Mesenchymal stem cell (in vitro differentiated cells and primary cell): ENCODE measurements around the gene HDAC4.

ENCODE experiments used
- DNase-seq: peaks from one replicate; pipeline ENCODE4 v3.0.0-alpha.2; 2013
- H2AFZ ChIP-seq: one replicate; pipeline ENCODE4 v1.6.1; 2013; ENCODE audit warnings: low read depth, mild to moderate bottlenecking, control low read depth, inconsistent platforms, low read length, moderate library complexity
- H2AK5ac ChIP-seq: 2 replicates; pipeline ENCODE4 v1.6.1; 2013; ENCODE audit warnings: low read length, moderate library complexity, mild to moderate bottlenecking, inconsistent platforms; ENCODE audit not compliant: severe bottlenecking
- H2BK120ac ChIP-seq: one replicate; pipeline ENCODE4 v1.6.1; 2013; ENCODE audit warnings: low read depth, mild to moderate bottlenecking, inconsistent platforms, low read length, moderate library complexity
- H2BK12ac ChIP-seq, 2 experiments: one replicate each; pipeline ENCODE4 v1.6.1; 2013; ENCODE audit warnings: inconsistent platforms in 2 of 2, low read length in 2 of 2, mild to moderate bottlenecking in 2 of 2, moderate library complexity in 2 of 2, control low read depth in 1 of 2
- H2BK15ac ChIP-seq: one replicate; pipeline ENCODE4 v1.6.1; 2013; ENCODE audit warnings: mild to moderate bottlenecking, low read depth, inconsistent platforms; ENCODE audit not compliant: poor library complexity, severe bottlenecking
- H2BK5ac ChIP-seq: 2 replicates; pipeline ENCODE4 v1.6.1; 2013; ENCODE audit warnings: low read depth, mild to moderate bottlenecking, low read length, control low read depth, inconsistent platforms; ENCODE audit not compliant: poor library complexity, severe bottlenecking
- H3K14ac ChIP-seq, 2 experiments: one replicate each; pipeline ENCODE4 v1.6.1; 2013; ENCODE audit warnings: inconsistent platforms in 2 of 2, low read length in 2 of 2, control low read depth in 1 of 2, mild to moderate bottlenecking in 1 of 2, moderate library complexity in 1 of 2
- H3K18ac ChIP-seq, 2 experiments: one replicate each; pipeline ENCODE4 v1.6.1; 2013; ENCODE audit warnings: inconsistent platforms in 2 of 2, low read length in 2 of 2, control low read depth in 1 of 2, low read depth in 1 of 2, mild to moderate bottlenecking in 1 of 2
- H3K23ac ChIP-seq, 2 experiments: one replicate each; pipeline ENCODE4 v1.6.1; 2013; ENCODE audit warnings: inconsistent platforms in 2 of 2, low read length in 2 of 2, mild to moderate bottlenecking in 2 of 2, moderate library complexity in 2 of 2, control low read depth in 1 of 2
- H3K27ac ChIP-seq: 2 replicates; pipeline ENCODE4 v1.5.1; 2013; ENCODE audit warnings: mild to moderate bottlenecking, moderate library complexity, low read length, control low read depth, inconsistent platforms; ENCODE audit not compliant: poor library complexity, severe bottlenecking
- H3K27me3 ChIP-seq, 2 experiments: 2 replicates each; pipeline versions ENCODE4 v1.6.1 to v1.7.0; 2013; ENCODE audit warnings: low read length in 2 of 2, mild to moderate bottlenecking in 2 of 2, moderate library complexity in 2 of 2, control low read depth in 1 of 2, inconsistent platforms in 1 of 2; ENCODE audit not compliant: control insufficient read depth in 1 of 2, insufficient read depth in 1 of 2
- H3K36me3 ChIP-seq, 2 experiments: 2 replicates each; pipeline versions ENCODE4 v1.6.1 to v1.7.0; 2013; ENCODE audit warnings: low read length in 2 of 2, control low read depth in 1 of 2, inconsistent platforms in 1 of 2, low read depth in 1 of 2, mild to moderate bottlenecking in 1 of 2; ENCODE audit not compliant: insufficient read depth in 2 of 2, control insufficient read depth in 1 of 2
- H3K4ac ChIP-seq, 2 experiments: one replicate each; pipeline ENCODE4 v1.6.1; 2013; ENCODE audit warnings: inconsistent platforms in 2 of 2, low read length in 2 of 2, mild to moderate bottlenecking in 2 of 2, moderate library complexity in 2 of 2, control low read depth in 1 of 2, low read depth in 1 of 2
- H3K4me1 ChIP-seq: 2 replicates; pipeline ENCODE4 v1.6.1; 2013; ENCODE audit warnings: low read depth, low read length, control low read depth; ENCODE audit not compliant: control insufficient read depth, insufficient read depth
- H3K4me2 ChIP-seq: 2 replicates; pipeline ENCODE4 v1.6.1; 2013; ENCODE audit warnings: low read length, mild to moderate bottlenecking, inconsistent platforms; ENCODE audit not compliant: poor library complexity, severe bottlenecking
- H3K4me3 ChIP-seq, 2 experiments: 2 replicates each; pipeline versions ENCODE4 v1.5.1 to v1.7.0; 2013; ENCODE audit warnings: low read length in 2 of 2, mild to moderate bottlenecking in 2 of 2, control low read depth in 1 of 2, low read depth in 1 of 2; ENCODE audit not compliant: insufficient read depth in 1 of 2
- H3K79me1 ChIP-seq: replicated peaks from 2 replicates; pipeline ENCODE4 v1.6.1; 2013; ENCODE audit warnings: mild to moderate bottlenecking, control low read depth, low read length, inconsistent platforms; ENCODE audit not compliant: poor library complexity, severe bottlenecking
- H3K9ac ChIP-seq: 2 replicates; pipeline ENCODE4 v1.7.0; 2013; ENCODE audit warnings: mild to moderate bottlenecking, low read length, moderate library complexity
- H3K9me3 ChIP-seq: 2 replicates; pipeline ENCODE4 v1.7.0; 2013; ENCODE audit warnings: mild to moderate bottlenecking, low read length; ENCODE audit not compliant: control insufficient read depth
- H4K8ac ChIP-seq: one replicate; pipeline ENCODE4 v1.6.1; 2013; ENCODE audit warnings: inconsistent platforms, mild to moderate bottlenecking, low read length, moderate library complexity
- H4K91ac ChIP-seq: one replicate; pipeline ENCODE4 v1.6.1; 2013; ENCODE audit warnings: mild to moderate bottlenecking, low read length, inconsistent platforms
- WGBS: methylation state at CpG from one replicate; pipeline ENCODE4 v1.1.7; 2013; ENCODE audit warnings: mixed read lengths; 5-methylcytosine and 5-hydroxymethylcytosine counted together

Gene HDAC4

GRCh38 chr2:239249048-239249447 lies 151.8 kb downstream of the HDAC4 start:
- Histone ChIP-seq H3K27me3 (no peaks in the 10 kb centered on the region), H2BK12ac (peak overlapping the region; percentile 69 to 86), H3K4me3 (no peak overlapping the region), H2BK5ac (no peak overlapping the region), H3K36me3 (peaks cover 0 to 6% of the 10 kb centered on the region in 2 experiments), H3K14ac (peak overlapping the region in 1 of 2 experiments; percentile 26), H3K27ac (no peak overlapping the region), H3K9me3 (no peaks in the 10 kb centered on the region), H4K8ac (peak overlapping the region; percentile 66), H3K23ac (no peak overlapping the region), H3K4ac (peak overlapping the region in 1 of 2 experiments; percentile 67), H3K79me1 (peaks cover 35% of the 10 kb centered on the region), H3K18ac (peak overlapping the region; percentile 71 to 73), H3K4me2 (no peak overlapping the region), H2AK5ac (peak overlapping the region; percentile 78), H3K9ac (peak overlapping the region; percentile 76), H2BK120ac (peak overlapping the region; percentile 71), H2BK15ac (peak overlapping the region; percentile 70), H3K4me1 (peaks cover 47% of the 10 kb centered on the region), H4K91ac (peak overlapping the region; percentile 96), H2AFZ (no peak overlapping the region)
- 96% methylated on average over 17 of the region's 17 CpGs for WGBS
- DNase-seq = no peak

GRCh38 chr2:239247401-239248245 lies 153.2 kb downstream of the HDAC4 start:
- Histone ChIP-seq H3K4me3 (no peak overlapping the region), H3K4me1 (peaks cover 50% of the 10 kb centered on the region), H3K4ac (no peak overlapping the region), H2BK120ac (no peak overlapping the region), H3K9me3 (no peaks in the 10 kb centered on the region), H2AK5ac (peak overlapping the region; percentile 83), H3K14ac (no peak overlapping the region), H4K91ac (peak overlapping the region; percentile 49), H3K27ac (peak overlapping the region; percentile 82), H3K79me1 (peaks cover 33% of the 10 kb centered on the region), H3K18ac (no peak overlapping the region), H4K8ac (no peak overlapping the region), H3K36me3 (peaks cover 0 to 6% of the 10 kb centered on the region in 2 experiments), H2BK12ac (peak overlapping the region in 1 of 2 experiments; percentile 12), H3K4me2 (peak overlapping the region; percentile 41), H2BK5ac (peak overlapping the region; percentile 40), H3K23ac (no peak overlapping the region), H3K9ac (no peak overlapping the region), H2AFZ (no peak overlapping the region), H3K27me3 (no peaks in the 10 kb centered on the region), H2BK15ac (peak overlapping the region; percentile 49)
- DNase-seq = no peak
- WGBS = 91% methylated on average over 27 of the region's 31 CpGs

- no peak overlapping the region for H3K9ac ChIP-seq
- no peak overlapping the region for H2BK12ac ChIP-seq
- peaks cover 26% of the 10 kb centered on the region for H3K79me1 ChIP-seq
- no peak overlapping the region for H2AFZ ChIP-seq
- peak overlapping the region; percentile 47 for H4K8ac ChIP-seq
- H4K91ac ChIP-seq = no peak overlapping the region
- H3K4me3 ChIP-seq = no peak overlapping the region
- peaks cover 49% of the 10 kb centered on the region for H3K4me1 ChIP-seq
- no peak overlapping the region for H2BK120ac ChIP-seq
- DNase-seq = no peak
- no peak overlapping the region for H2BK5ac ChIP-seq
- no peaks in the 10 kb centered on the region for H3K9me3 ChIP-seq
- peak overlapping the region in 1 of 2 experiments; percentile 61 for H3K18ac ChIP-seq
- peaks cover 0 to 6% of the 10 kb centered on the region in 2 experiments for H3K36me3 ChIP-seq
- peak overlapping the region; percentile 83 for H2AK5ac ChIP-seq
- WGBS = 87% methylated on average over 8 of the region's 11 CpGs
- H3K14ac ChIP-seq = peak overlapping the region in 1 of 2 experiments; percentile 57
- H3K23ac ChIP-seq = no peak overlapping the region
- H3K4ac ChIP-seq = no peak overlapping the region
- no peak overlapping the region for H3K4me2 ChIP-seq
- no peaks in the 10 kb centered on the region for H3K27me3 ChIP-seq
- H3K27ac ChIP-seq = peak overlapping the region; percentile 82
- H2BK15ac ChIP-seq = no peak overlapping the region
These were observed 154.1 kb downstream of the HDAC4 start for GRCh38 chr2:239246723-239247122.

- H2BK12ac ChIP-seq = no peak overlapping the region
- no peak overlapping the region for H2AFZ ChIP-seq
- peak overlapping the region; percentile 82 for H3K27ac ChIP-seq
- H3K27me3 ChIP-seq = no peaks in the 10 kb centered on the region
- no peak overlapping the region for H3K4ac ChIP-seq
- H3K23ac ChIP-seq = no peak overlapping the region
- no peak overlapping the region for H3K9ac ChIP-seq
- no peak overlapping the region for H4K91ac ChIP-seq
- WGBS = 76% methylated on average over 37 of the region's 41 CpGs
- H3K9me3 ChIP-seq = no peaks in the 10 kb centered on the region
- peaks cover 49% of the 10 kb centered on the region for H3K4me1 ChIP-seq
- peak overlapping the region in 1 of 2 experiments; percentile 23 for H3K18ac ChIP-seq
- DNase-seq = no peak
- H3K4me3 ChIP-seq = no peak overlapping the region
- no peak overlapping the region for H2BK120ac ChIP-seq
- peaks cover 24% of the 10 kb centered on the region for H3K79me1 ChIP-seq
- H3K4me2 ChIP-seq = peak overlapping the region; percentile 1
- H2BK5ac ChIP-seq = peak overlapping the region; percentile 24
- H3K14ac ChIP-seq = no peak overlapping the region
- H4K8ac ChIP-seq = peak overlapping the region; percentile 56
- H3K36me3 ChIP-seq = peaks cover 0 to 6% of the 10 kb centered on the region in 2 experiments
- H2AK5ac ChIP-seq = peak overlapping the region; percentile 83
- H2BK15ac ChIP-seq = no peak overlapping the region
These were observed 154.7 kb downstream of the HDAC4 start for GRCh38 chr2:239245872-239246721.
